HG02642 (cell line): Measurements from ENCODE around the gene NDFIP2.
"Not testable (repeated sequence)": the region's sequence is repeated elsewhere in the genome, so short reads cannot be mapped to it uniquely, and the experiment has no call there.

Source experiments
- ATAC-seq: cut with Tn5 transposase; IDR thresholded peaks from one replicate; pipeline ENCODE4 v1.9.1; 2021; ENCODE audit warnings: mild to moderate bottlenecking; ENCODE audit not compliant: unreplicated experiment, poor library complexity

Gene NDFIP2

GRCh38 chr13:79530270-79530669 is 49.3 kb downstream of the NDFIP2 start:
- no peak for ATAC-seq

GRCh38 chr13:79531542-79532254 is 50.7 kb downstream of the NDFIP2 start:
- ATAC-seq, result no peak

- ATAC-seq, result no peak
Measured at GRCh38 chr13:79532576-79532975, 51.6 kb downstream of the NDFIP2 start.

GRCh38 chr13:79533781-79534400 is 52.9 kb downstream of the NDFIP2 start:
- ATAC-seq, result no peak

GRCh38 chr13:79534596-79534995 is 53.6 kb downstream of the NDFIP2 start:
- ATAC-seq, result no peak

- ATAC-seq, result no peak
Measured at GRCh38 chr13:79538757-79539156, 57.8 kb downstream of the NDFIP2 start.

- ATAC-seq, result no peak
Measured at GRCh38 chr13:79540504-79540903, 59.5 kb downstream of the NDFIP2 start.

- ATAC-seq, result no peak
Measured at GRCh38 chr13:79541426-79542049, 60.6 kb downstream of the NDFIP2 start.

- no peak for ATAC-seq
Measured at GRCh38 chr13:79543883-79544282, 62.9 kb downstream of the NDFIP2 start.

- no peak for ATAC-seq
Measured at GRCh38 chr13:79547211-79548195, 66.5 kb downstream of the NDFIP2 start.

- no peak for ATAC-seq
Measured at GRCh38 chr13:79548902-79549301, 67.9 kb downstream of the NDFIP2 start.

GRCh38 chr13:79549355-79550106 is 68.6 kb downstream of the NDFIP2 start:
- ATAC-seq, result no peak

GRCh38 chr13:79557666-79558065 is 76.7 kb downstream of the NDFIP2 start:
- ATAC-seq, result no peak

- ATAC-seq, result no peak
Measured at GRCh38 chr13:79560954-79561353, 80.0 kb downstream of the NDFIP2 start.

- ATAC-seq, result no peak
Measured at GRCh38 chr13:79562557-79562956, 81.6 kb downstream of the NDFIP2 start.

GRCh38 chr13:79566118-79566517 is 85.2 kb downstream of the NDFIP2 start:
- ATAC-seq, result no peak

- ATAC-seq, result no peak
Measured at GRCh38 chr13:79571147-79571546, 90.2 kb downstream of the NDFIP2 start.

- not testable (repeated sequence) for ATAC-seq
Measured at GRCh38 chr13:79573892-79574291, 92.9 kb downstream of the NDFIP2 start.

- ATAC-seq, result no peak
Measured at GRCh38 chr13:79581870-79582315, 100.9 kb downstream of the NDFIP2 start.

- no peak for ATAC-seq
Measured at GRCh38 chr13:79582896-79583295, 101.9 kb downstream of the NDFIP2 start.
